Activated CD4-positive, alpha-beta memory T cell treated with anti-CD3 and anti-CD28 coated beads, Interleukin-2, amount 10 ng/mL, durations not matched to agents 7 days and 5 days (primary cell): Measurements from ENCODE around the gene TIPRL. TPM values are rescaled to one million over a fixed set of nuclear protein-coding genes. Genes with fewer than 3 reads are reported as not detected.

ENCODE experiments used
- CTCF ChIA-PET: fragments of 350-600 bp; sonication (Branson Sonifier 250); formaldehyde crosslinking; loops from one replicate; lab custom pipeline; 2021; ENCODE audit warnings: antibody characterized with exemption, inconsistent platforms; lab: Charles Lee
- POLR2A ChIA-PET: fragments of 350-600 bp; sonication (Branson Sonifier 250); formaldehyde crosslinking; loops from one replicate; lab custom pipeline; 2021; ENCODE audit warnings: antibody characterized with exemption; lab: Charles Lee
- DNase-seq: peaks from one replicate; pipeline ENCODE4 v3.0.0-alpha.2; 2020
- H3K27ac Mint-ChIP-seq: one replicate; pipeline ENCODE4 v1.8.0; 2021; ENCODE audit warnings: mild to moderate bottlenecking, mixed read lengths
- H3K27me3 Mint-ChIP-seq: one replicate; pipeline ENCODE4 v1.8.0; 2021; ENCODE audit warnings: mixed read lengths
- H3K36me3 Mint-ChIP-seq: one replicate; pipeline ENCODE4 v1.8.0; 2021; ENCODE audit warnings: low read depth, mixed read lengths
- H3K4me1 Mint-ChIP-seq: one replicate; pipeline ENCODE4 v1.8.0; 2021; ENCODE audit warnings: mixed read lengths
- H3K4me3 Mint-ChIP-seq: one replicate; pipeline ENCODE4 v1.8.0; 2021; ENCODE audit warnings: mild to moderate bottlenecking, mixed read lengths
- H3K9me3 Mint-ChIP-seq: one replicate; pipeline ENCODE4 v1.8.0; 2021; ENCODE audit warnings: mixed read lengths
- total RNA-seq, 2 experiments: library from RNA; stranded (reverse); gene quantifications; one replicate each; pipeline ENCODE4 v1.2.3, GENCODE V29; 2021

The TIPRL gene
- 10 to 100 TPM; 47.1 to 48.4 TPM for total RNA-seq

GRCh38 chr1:168178638-168179437, at the start of gene TIPRL:
Gene TIPRL (plus strand): TSS chr1:168178962. CDS start chr1:168179078, 116 bp downstream.
- DNase-seq: peak; percentile 96
- peaks cover 14% of the 10 kb centered on the region for H3K4me1 Mint-ChIP-seq
- no peak within 1 kb of the TSS for H3K4me3 Mint-ChIP-seq
- H3K27ac Mint-ChIP-seq: no peak within 1 kb of the TSS
- ChIA-PET POLR2A (interaction anchor here (1.0 to 2.5 kb wide), 4 partner anchors 48 to 243 kb away, joined by 3 to 30 read pairs (median 6); partner anchors contain the start of genes DCAF6, MPC2 and SFT2D2), CTCF (interaction anchor here (0.9 to 2.9 kb wide), 3 partner anchors 10 to 56 kb away, joined by 3 to 10 read pairs (median 3); no protein-coding TSS in a partner anchor)
- H3K27me3 Mint-ChIP-seq: peaks cover 3% of the 10 kb centered on the region
- no peaks in the 10 kb centered on the region for H3K9me3 Mint-ChIP-seq
- H3K36me3 Mint-ChIP-seq: peaks cover 3% of the 10 kb centered on the region

GRCh38 chr1:168129933-168130332, 48.8 kb upstream of the TIPRL start:
- no peak for DNase-seq
- ChIA-PET CTCF (interaction anchor here (0.9 to 1.2 kb wide), 2 partner anchors 16 to 47 kb away, joined by 3 to 6 read pairs; no protein-coding TSS in a partner anchor), POLR2A (interaction anchor here (0.9 kb wide), 1 partner anchor 96 kb away, joined by 3 read pairs; no protein-coding TSS in a partner anchor)
- Mint-ChIP-seq H3K4me1 (no peaks in the 10 kb centered on the region), H3K36me3 (no peaks in the 10 kb centered on the region), H3K9me3 (no peaks in the 10 kb centered on the region), H3K27ac (no peak overlapping the region), H3K27me3 (peaks cover 27% of the 10 kb centered on the region), H3K4me3 (no peak overlapping the region)

- H3K27ac Mint-ChIP-seq: no peak overlapping the region
- peaks cover 52% of the 10 kb centered on the region for H3K27me3 Mint-ChIP-seq
- peaks cover 3% of the 10 kb centered on the region for H3K36me3 Mint-ChIP-seq
- no peak overlapping the region for H3K4me3 Mint-ChIP-seq
- no peaks in the 10 kb centered on the region for H3K9me3 Mint-ChIP-seq
- ChIA-PET CTCF (interaction anchor here (1.9 to 2.9 kb wide), 2 partner anchors 12 to 52 kb away, joined by 6 to 9 read pairs; no protein-coding TSS in a partner anchor), POLR2A (no interaction called here)
- no peak for DNase-seq
- H3K4me1 Mint-ChIP-seq: peaks cover 15% of the 10 kb centered on the region
These were observed 44.6 kb upstream of the TIPRL start for GRCh38 chr1:168134132-168134531.

GRCh38 chr1:168134642-168135041, 44.1 kb upstream of the TIPRL start:
- ChIA-PET POLR2A (no interaction called here), CTCF (interaction anchor here (1.9 to 2.9 kb wide), 2 partner anchors 12 to 52 kb away, joined by 6 to 9 read pairs; no protein-coding TSS in a partner anchor)
- no peak for DNase-seq
- Mint-ChIP-seq H3K9me3 (no peaks in the 10 kb centered on the region), H3K4me1 (peaks cover 15% of the 10 kb centered on the region), H3K27ac (no peak overlapping the region), H3K36me3 (peaks cover 3% of the 10 kb centered on the region), H3K27me3 (peaks cover 52% of the 10 kb centered on the region), H3K4me3 (no peak overlapping the region)

GRCh38 chr1:168135116-168135920, 43.4 kb upstream of the TIPRL start:
- ChIA-PET POLR2A (no interaction called here), CTCF (interaction anchor here (1.9 to 2.9 kb wide), 2 partner anchors 11 to 53 kb away, joined by 6 to 9 read pairs; no protein-coding TSS in a partner anchor)
- Mint-ChIP-seq H3K27me3 (peaks cover 52% of the 10 kb centered on the region), H3K4me3 (peak overlapping the region; percentile 75), H3K9me3 (no peaks in the 10 kb centered on the region), H3K27ac (no peak overlapping the region), H3K4me1 (peaks cover 15% of the 10 kb centered on the region), H3K36me3 (peaks cover 3% of the 10 kb centered on the region)
- no peak for DNase-seq

GRCh38 chr1:168135921-168136708, 42.6 kb upstream of the TIPRL start:
- DNase-seq: no peak
- POLR2A ChIA-PET: no interaction called here
- peaks cover 15% of the 10 kb centered on the region for H3K4me1 Mint-ChIP-seq
- CTCF ChIA-PET: interaction anchor here (2.9 kb wide), 1 partner anchor 10 kb away, joined by 9 read pairs; no protein-coding TSS in a partner anchor
- peaks cover 3% of the 10 kb centered on the region for H3K36me3 Mint-ChIP-seq
- peak overlapping the region; percentile 75 for H3K4me3 Mint-ChIP-seq
- peaks cover 48% of the 10 kb centered on the region for H3K27me3 Mint-ChIP-seq
- no peak overlapping the region for H3K27ac Mint-ChIP-seq
- H3K9me3 Mint-ChIP-seq: no peaks in the 10 kb centered on the region

GRCh38 chr1:168136709-168137514, 41.9 kb upstream of the TIPRL start, which contains the start of gene GPR161:
Gene GPR161 (minus strand): TSS chr1:168136930. CDS start chr1:168104850, 32,080 bp downstream.
- H3K27ac Mint-ChIP-seq: no peak within 1 kb of the TSS
- ChIA-PET POLR2A (no interaction called here), CTCF (interaction anchor here (2.9 kb wide), 1 partner anchor 9 kb away, joined by 9 read pairs; no protein-coding TSS in a partner anchor)
- H3K4me1 Mint-ChIP-seq: peaks cover 15% of the 10 kb centered on the region
- peak within 1 kb of the TSS; percentile 75 for H3K4me3 Mint-ChIP-seq
- DNase-seq: peak; percentile 36
- no peaks in the 10 kb centered on the region for H3K9me3 Mint-ChIP-seq
- H3K27me3 Mint-ChIP-seq: peaks cover 44% of the 10 kb centered on the region
- H3K36me3 Mint-ChIP-seq: peaks cover 3% of the 10 kb centered on the region

GRCh38 chr1:168137515-168137821, 41.3 kb upstream of the TIPRL start:
- Mint-ChIP-seq H3K9me3 (no peaks in the 10 kb centered on the region), H3K36me3 (peaks cover 3% of the 10 kb centered on the region), H3K4me3 (peak overlapping the region; percentile 72), H3K4me1 (peaks cover 15% of the 10 kb centered on the region), H3K27ac (no peak overlapping the region), H3K27me3 (peaks cover 47% of the 10 kb centered on the region)
- ChIA-PET POLR2A (no interaction called here), CTCF (no interaction called here)
- no peak for DNase-seq

GRCh38 chr1:168138134-168138533, 40.6 kb upstream of the TIPRL start:
- Mint-ChIP-seq H3K4me1 (peaks cover 15% of the 10 kb centered on the region), H3K4me3 (no peak overlapping the region), H3K27ac (no peak overlapping the region), H3K36me3 (peaks cover 3% of the 10 kb centered on the region), H3K27me3 (peaks cover 47% of the 10 kb centered on the region), H3K9me3 (no peaks in the 10 kb centered on the region)
- no peak for DNase-seq
- CTCF ChIA-PET: interaction anchor here (1.0 kb wide), 1 partner anchor 56 kb away, joined by 3 read pairs; no protein-coding TSS in a partner anchor
- POLR2A ChIA-PET: no interaction called here

GRCh38 chr1:168139070-168139469, 39.7 kb upstream of the TIPRL start:
- CTCF ChIA-PET: interaction anchor here (1.0 kb wide), 1 partner anchor 57 kb away, joined by 3 read pairs; no protein-coding TSS in a partner anchor

GRCh38 chr1:168141871-168142385, 36.8 kb upstream of the TIPRL start:
- peaks cover 24% of the 10 kb centered on the region for H3K27me3 Mint-ChIP-seq
- CTCF ChIA-PET: interaction anchor here (1.0 to 1.2 kb wide), 2 partner anchors 9 to 11 kb away, joined by 3 read pairs; no protein-coding TSS in a partner anchor
- H3K27ac Mint-ChIP-seq: no peak overlapping the region
- peaks cover 13% of the 10 kb centered on the region for H3K4me1 Mint-ChIP-seq
- H3K36me3 Mint-ChIP-seq: peaks cover 3% of the 10 kb centered on the region
- no peak overlapping the region for H3K4me3 Mint-ChIP-seq
- H3K9me3 Mint-ChIP-seq: no peaks in the 10 kb centered on the region
- POLR2A ChIA-PET: no interaction called here
- DNase-seq: no peak

More at GRCh38 chr1:168139070-168139469, 39.7 kb upstream of the TIPRL start:
- no peak for DNase-seq
- no peaks in the 10 kb centered on the region for H3K9me3 Mint-ChIP-seq
- POLR2A ChIA-PET: no interaction called here
- H3K27me3 Mint-ChIP-seq: peaks cover 44% of the 10 kb centered on the region
- peaks cover 15% of the 10 kb centered on the region for H3K4me1 Mint-ChIP-seq
- peaks cover 3% of the 10 kb centered on the region for H3K36me3 Mint-ChIP-seq
- H3K27ac Mint-ChIP-seq: no peak overlapping the region
- H3K4me3 Mint-ChIP-seq: no peak overlapping the region
